Stomach (tissue), 4 donors: ENCODE data around the gene TRIM2.

Experiments used
- EP300 ChIP-seq: sonication (generic); formaldehyde crosslinking; IDR thresholded peaks from one replicate; pipeline ENCODE4 v1.6.1; 2017; ENCODE audit warnings: antibody characterized with exemption
- POLR2A ChIP-seq, 4 donors: fragments of 450-650 bp; IDR thresholded peaks; one replicate each; pipeline ENCODE4 v1.6.1; 2016; ENCODE audit warnings: antibody characterized with exemption in 4 of 4, control low read depth in 2 of 4, mild to moderate bottlenecking in 1 of 4, moderate library complexity in 1 of 4

DNA sequence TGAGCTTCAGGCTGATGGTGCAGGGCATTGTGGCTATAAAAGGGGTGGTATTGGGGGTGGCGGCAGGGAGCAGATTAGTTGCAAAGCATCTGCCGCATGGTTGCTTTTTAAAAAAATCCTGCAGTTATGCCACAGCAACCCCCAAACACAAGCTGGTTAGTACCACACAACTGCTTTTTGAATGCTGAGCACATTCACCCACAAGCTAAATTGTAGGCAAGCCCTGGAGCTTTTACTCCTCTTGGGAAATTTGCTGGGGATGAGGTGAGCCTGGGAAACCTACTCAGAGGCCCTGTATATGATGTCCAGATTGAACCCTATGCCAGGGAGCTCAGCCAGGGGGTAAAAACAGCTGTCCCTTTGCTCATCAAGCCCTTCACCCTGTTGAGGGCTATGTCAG is 33.8 kb upstream of the TRIM2 start:
- TF ChIP-seq POLR2A (IDR thresholded peaks at IDR 0.05) (no peak), EP300 (no peak)
